Keratinocyte (primary cell): Measurements from ENCODE around the gene PRKCE.

Experiments used
- EZH2 ChIP-seq: IDR thresholded peaks from one replicate; pipeline ENCODE4 v1.6.1; 2012; ENCODE audit warnings: inconsistent platforms, mild to moderate bottlenecking, low read length, moderate library complexity
- TF ChIP-seq, protein P1 (sequence below), 3 experiments: IDR thresholded peaks in 1 of 3; conservative IDR thresholded peaks in 1 of 3; optimal IDR thresholded peaks in 1 of 3; 2 replicates in 2 of 3; 3 replicates in 1 of 3; pipeline versions ENCODE3 to v1.5.1; 2011; ENCODE audit warnings: low read length in 3 of 3, mild to moderate bottlenecking in 3 of 3, moderate library complexity in 2 of 3, control low read depth in 1 of 3, inconsistent platforms in 1 of 3; ENCODE audit not compliant: insufficient read depth in 2 of 3; ENCODE audit errors: extremely low read depth in 1 of 3

DNA sequence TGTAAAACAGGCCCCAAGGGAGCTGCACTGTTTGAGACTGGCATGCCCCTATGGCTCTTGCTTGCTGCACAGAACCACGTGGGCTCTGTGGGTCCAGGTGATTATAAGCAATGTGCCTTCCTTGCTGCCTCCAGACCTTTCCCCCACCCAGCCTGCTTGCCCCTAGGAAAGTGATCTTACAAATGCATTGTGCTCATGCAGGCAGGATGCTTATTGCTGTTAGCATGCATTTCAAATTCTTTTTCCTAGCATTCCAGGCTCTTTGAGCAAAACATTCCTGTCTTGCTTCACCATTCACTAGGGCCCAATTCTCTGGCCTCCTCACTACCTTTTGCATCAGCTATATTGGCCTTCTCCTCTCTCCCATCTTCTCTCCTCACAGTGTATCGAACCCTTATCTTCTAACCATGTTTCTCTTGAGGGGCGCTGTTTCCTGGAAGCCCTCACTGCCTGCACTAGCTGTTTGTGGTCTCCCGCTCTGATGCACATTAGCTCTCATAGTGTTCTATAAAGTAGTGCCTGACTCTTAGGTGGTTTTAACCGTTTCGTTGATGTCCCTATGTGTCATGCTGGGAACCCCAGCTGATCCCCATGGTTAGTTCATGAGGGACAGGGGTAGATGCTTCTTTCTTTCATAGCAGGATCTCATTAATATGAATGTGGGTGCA lies 492.8 kb downstream of the PRKCE start:
- TF ChIP-seq, protein P1, sequence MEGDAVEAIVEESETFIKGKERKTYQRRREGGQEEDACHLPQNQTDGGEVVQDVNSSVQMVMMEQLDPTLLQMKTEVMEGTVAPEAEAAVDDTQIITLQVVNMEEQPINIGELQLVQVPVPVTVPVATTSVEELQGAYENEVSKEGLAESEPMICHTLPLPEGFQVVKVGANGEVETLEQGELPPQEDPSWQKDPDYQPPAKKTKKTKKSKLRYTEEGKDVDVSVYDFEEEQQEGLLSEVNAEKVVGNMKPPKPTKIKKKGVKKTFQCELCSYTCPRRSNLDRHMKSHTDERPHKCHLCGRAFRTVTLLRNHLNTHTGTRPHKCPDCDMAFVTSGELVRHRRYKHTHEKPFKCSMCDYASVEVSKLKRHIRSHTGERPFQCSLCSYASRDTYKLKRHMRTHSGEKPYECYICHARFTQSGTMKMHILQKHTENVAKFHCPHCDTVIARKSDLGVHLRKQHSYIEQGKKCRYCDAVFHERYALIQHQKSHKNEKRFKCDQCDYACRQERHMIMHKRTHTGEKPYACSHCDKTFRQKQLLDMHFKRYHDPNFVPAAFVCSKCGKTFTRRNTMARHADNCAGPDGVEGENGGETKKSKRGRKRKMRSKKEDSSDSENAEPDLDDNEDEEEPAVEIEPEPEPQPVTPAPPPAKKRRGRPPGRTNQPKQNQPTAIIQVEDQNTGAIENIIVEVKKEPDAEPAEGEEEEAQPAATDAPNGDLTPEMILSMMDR (optimal IDR thresholded peaks at IDR 0.05 in 1 of 3, IDR thresholded peaks at IDR 0.05 in 1 of 3, conservative IDR thresholded peaks at IDR 0.05 in 1 of 3; ENCODE audit: extremely low read depth in 1 of 3, insufficient read depth in 2 of 3, low read length in 3 of 3) = no peak
- TF ChIP-seq EZH2 = no peak
